ENCODE measurements around the gene PROCA1. TPM values are rescaled to one million over a fixed set of nuclear protein-coding genes. Genes with fewer than 3 reads are reported as not detected.

Gene PROCA1
- total and polyA plus RNA-seq, 2 of the 13 experiments (the other 11 are each of a cell fraction or from before 2014, with no cell fraction given), result 0.73 to 1.5 TPM

GRCh38 chr17:28759256-28759865, 47.7 kb upstream of the PROCA1 start (continued):
- TF ChIP-seq AHDC1 (CRISPR knock-in tag; IDR thresholded peaks at IDR 0.05; ENCODE audit: borderline replicate concordance) (no peak), ZNF678 (CRISPR knock-in tag; IDR thresholded peaks at IDR 0.05) (no peak), ZNF441 (CRISPR knock-in tag; IDR thresholded peaks at IDR 0.05; ENCODE audit: borderline replicate concordance) (no peak), BRCA1 (CRISPR knock-in tag; IDR thresholded peaks at IDR 0.05) (no peak)

- no peak overlapping the region for H3K27ac ChIP-seq (ENCODE audit: extremely low read length, insufficient read depth, low read length)
- no peak for DNase-seq (ENCODE audit: low spot score)
- no peaks in the 10 kb centered on the region for H3K27me3 ChIP-seq (ENCODE audit: control insufficient read depth in 1 of 2, insufficient read depth in 2 of 2, low read length in 2 of 2)
- H3K79me2 ChIP-seq (ENCODE audit: insufficient read depth, low read length), result no peaks in the 10 kb centered on the region
- POLR2A ChIA-PET, result no interaction called here
- in situ Hi-C loops (cut with HindIII; ENCODE audit: extremely low pct_ligation_motif_present, low pct_unique_long_range_greater_than_20kb) (no loop called here), intact Hi-C loops (cut with micrococcal nuclease; ENCODE audit: unreplicated experiment) (no loop called here)
- no peak overlapping the region for H3K4me3 ChIP-seq (replicated peaks in 1 of 3; ENCODE audit: insufficient read depth in 1 of 3, low read depth in 2 of 3, low read length in 3 of 3)
- TF ChIP-seq EED (CRISPR knock-in tag; IDR thresholded peaks at IDR 0.05), result no peak
- TF ChIP-seq AGO2 (optimal IDR thresholded peaks at IDR 0.05; ENCODE audit: low read depth, low read length), result peak; percentile 47
- 96% methylated on average over 26 of the region's 32 CpGs for WGBS (ENCODE audit: low lambda C conversion rate)
- no peaks in the 10 kb centered on the region for H3K4me1 ChIP-seq (ENCODE audit: insufficient read depth, low read length)
- ATAC-seq, result no peak; the same call in 1 of the 3 replicates
- CTCF ChIA-PET (ENCODE audit: low intra/inter-chr PET ratio, low total read pairs), result no interaction called here
- peaks cover 26 to 50% of the 10 kb centered on the region in 2 experiments for H3K36me3 ChIP-seq (replicated peaks in 1 of 2; ENCODE audit: control insufficient read depth in 1 of 2, insufficient read depth in 2 of 2, low read length in 2 of 2)
- H2AFZ ChIP-seq (ENCODE audit: low read length), result no peak overlapping the region
- no TSS peak for BruUV-seq (replicated peaks)
- H4K20me1 ChIP-seq (ENCODE audit: insufficient read depth, low read length), result no peaks in the 10 kb centered on the region
- FAIRE-seq, result no peak
- H3K4me2 ChIP-seq (ENCODE audit: low read depth, low read length), result no peak overlapping the region
- H3K9me3 ChIP-seq (ENCODE audit: low read length), result no peaks in the 10 kb centered on the region
- no peak overlapping the region for H3K9ac ChIP-seq (ENCODE audit: insufficient read depth, low read depth, low read length)
These were observed 46.9 kb upstream of the PROCA1 start for GRCh38 chr17:28758411-28759121.

All from HepG2 (cell line).